Adipose tissue (tissue), 3 donors: ENCODE results near the gene ENC1. TPM values are rescaled to one million over a fixed set of nuclear protein-coding genes. Genes with fewer than 3 reads are reported as not detected.

ENCODE experiments used
- H3K27ac ChIP-seq: one replicate; pipeline ENCODE4 v1.5.1; 2013; ENCODE audit warnings: low read depth, low read length
- WGBS, 3 donors: extraction: QIAGEN DNeasy Blood & Tissue Kit; methylation state at CpG; one replicate each; pipeline ENCODE4 v1.1.7; 2013; 5-methylcytosine and 5-hydroxymethylcytosine counted together
- polyA plus RNA-seq, 3 donors: library from polyadenylated mRNA; stranded (reverse); fragments of 200-250 nt; gene quantifications; one replicate each; pipeline ENCODE4 v1.2.3, GENCODE V29; 2013
- donor health status: healthy with polysubstance abuse.
- donor health status: Bipolar disorder and iron deficiency.
- donor health status: healthy.

Gene ENC1
- polyA plus RNA-seq, 3 donors: 4.4 to 11.1 (median 5.4) TPM

DNA sequence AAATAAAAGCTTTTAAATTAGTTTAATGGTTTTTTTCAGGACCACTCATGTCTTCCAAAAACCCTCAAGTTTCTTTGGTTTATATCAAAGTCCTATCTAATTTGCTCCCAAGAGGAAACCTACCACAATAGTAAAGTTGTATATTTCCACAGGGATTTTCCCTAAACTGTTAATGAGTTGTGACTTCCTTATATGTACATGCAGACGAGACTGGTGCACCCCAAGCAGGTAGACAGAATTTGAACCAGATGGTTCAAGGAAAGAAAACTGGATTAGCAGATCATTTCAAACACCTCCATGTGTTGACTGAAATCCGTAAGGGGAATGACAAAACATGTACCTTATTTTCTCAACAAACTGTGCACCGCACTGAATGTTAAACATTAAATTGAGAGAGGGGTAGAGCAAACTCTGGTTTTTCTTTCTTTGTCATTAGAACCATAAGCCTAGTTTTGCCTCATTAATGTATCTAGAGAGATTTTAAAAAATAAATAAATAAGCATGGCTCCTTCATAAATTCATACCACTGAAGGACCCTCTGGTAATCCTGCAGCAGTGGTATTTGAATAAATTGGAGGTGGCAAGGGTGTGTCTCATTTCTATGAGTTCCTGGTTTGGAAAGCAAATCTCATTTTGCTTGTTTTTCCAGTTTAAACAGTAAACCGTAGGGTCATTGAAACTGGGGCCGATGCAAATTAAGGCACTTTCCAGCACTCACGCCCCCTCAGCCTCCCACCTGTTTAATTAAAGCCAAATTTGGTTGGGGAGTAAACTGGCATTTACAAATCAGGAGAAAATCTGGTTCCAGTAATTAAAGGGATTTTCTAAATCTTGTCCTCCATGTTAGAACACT, 51.1 kb downstream of the ENC1 start:
- no peak overlapping the region for H3K27ac ChIP-seq
- 66 to 91% (median 83%) methylated on average over 6 of the region's 6 CpGs for WGBS, 3 donors

DNA sequence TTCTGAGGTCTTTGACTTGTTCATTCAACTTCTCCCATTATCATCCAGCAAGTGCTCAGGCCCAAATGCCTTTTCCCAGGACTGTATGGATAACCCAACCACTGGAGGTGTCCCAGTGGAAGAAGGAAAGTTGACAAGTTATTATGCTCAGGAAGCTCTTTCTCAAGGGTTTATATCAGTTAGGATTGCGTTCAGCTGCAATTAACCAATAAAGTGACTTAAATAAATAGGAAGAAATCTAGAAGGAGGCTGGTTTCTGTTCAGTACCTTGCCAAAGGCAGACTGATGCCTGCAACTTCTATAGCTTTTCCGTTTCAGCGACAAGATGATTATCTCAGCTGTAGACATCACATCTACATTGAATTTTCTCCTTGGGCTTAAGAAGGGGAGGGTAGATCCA, 52.1 kb downstream of the ENC1 start:
- no peak overlapping the region for H3K27ac ChIP-seq
- WGBS, 3 donors: 83 to 89% (median 86%) methylated on average over 3 of the region's 3 CpGs

GRCh38 chr5:74587890-74588289, 52.6 kb downstream of the ENC1 start:
- H3K27ac ChIP-seq: no peak overlapping the region
- WGBS, 3 donors: 61 to 73% (median 70%) methylated on average over 2 of the region's 2 CpGs

- 57 to 86% (median 62%) methylated on average over 4 of the region's 4 CpGs for WGBS, 3 donors
- H3K27ac ChIP-seq: no peak overlapping the region
Measured at GRCh38 chr5:74587300-74587699, 53.2 kb downstream of the ENC1 start.

GRCh38 chr5:74586856-74587255, 53.7 kb downstream of the ENC1 start:
- 46 to 88% (median 80%) methylated on average over 1 of the region's 1 CpG for WGBS, 3 donors

DNA sequence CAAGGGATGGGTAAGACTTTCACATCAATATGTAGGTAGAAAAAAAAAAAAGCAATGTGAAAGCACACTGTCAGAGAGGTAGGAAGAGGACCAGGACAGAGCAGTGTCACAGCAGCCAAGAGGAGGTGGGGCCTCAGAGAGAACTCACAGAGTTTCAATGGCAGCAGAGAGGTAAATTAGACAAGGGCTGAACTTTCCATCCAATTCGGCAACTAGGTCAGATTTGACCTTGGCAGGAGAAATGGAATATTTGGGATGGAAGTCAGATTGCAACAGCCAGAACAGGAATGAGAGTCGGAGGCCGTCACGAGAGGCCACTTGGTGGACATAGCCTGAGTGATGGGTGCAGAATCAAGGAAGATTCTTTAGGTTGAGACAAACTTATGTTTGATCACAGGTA, 57.7 kb downstream of the ENC1 start:
- WGBS, 3 donors: 73 to 85% (median 76%) methylated on average over 4 of the region's 4 CpGs
- H3K27ac ChIP-seq: no peak overlapping the region

More at GRCh38 chr5:74586856-74587255, 53.7 kb downstream of the ENC1 start:
- H3K27ac ChIP-seq: no peak overlapping the region

DNA sequence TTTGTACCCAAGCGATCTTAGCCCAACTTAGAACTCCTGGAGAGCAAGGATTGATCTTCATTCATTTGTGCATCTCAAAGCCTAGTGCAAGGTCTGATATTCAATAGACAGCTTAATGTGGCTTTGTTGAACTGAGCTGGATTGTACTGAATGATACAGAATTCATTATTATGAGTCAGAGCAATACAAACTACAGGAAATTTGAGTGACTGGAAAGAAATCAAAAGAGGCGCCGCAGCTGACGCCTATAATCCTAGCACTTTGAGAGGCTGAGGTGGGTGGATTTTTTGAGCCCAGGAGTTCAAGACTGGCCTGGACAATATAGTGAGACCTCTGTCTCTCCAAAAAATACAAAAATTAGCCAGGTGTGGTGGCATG, 58.6 kb downstream of the ENC1 start:
- WGBS, 3 donors: 83 to 94% (median 92%) methylated on average over 4 of the region's 4 CpGs
- no peak overlapping the region for H3K27ac ChIP-seq

DNA sequence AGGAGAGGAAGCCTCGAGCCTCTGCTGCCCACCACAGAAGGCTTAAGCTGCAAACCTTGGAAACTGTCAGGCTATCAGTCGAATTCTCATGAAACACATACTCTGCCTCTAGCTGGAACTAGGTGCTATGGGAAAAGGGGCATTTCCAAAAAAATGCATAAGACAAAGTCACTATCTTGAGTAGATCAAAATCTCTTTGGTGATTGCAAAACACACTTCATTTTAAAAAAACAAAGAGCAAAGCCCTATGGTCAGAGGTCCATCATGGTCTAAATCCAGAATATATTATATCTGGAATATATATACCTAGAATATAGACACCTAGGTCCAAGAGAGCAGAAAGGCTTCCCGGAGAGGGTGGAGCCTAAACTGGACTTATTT, 59.8 kb downstream of the ENC1 start:
- no peak overlapping the region for H3K27ac ChIP-seq
- 59 to 95% (median 92%) methylated on average over 3 of the region's 3 CpGs for WGBS, 3 donors

DNA sequence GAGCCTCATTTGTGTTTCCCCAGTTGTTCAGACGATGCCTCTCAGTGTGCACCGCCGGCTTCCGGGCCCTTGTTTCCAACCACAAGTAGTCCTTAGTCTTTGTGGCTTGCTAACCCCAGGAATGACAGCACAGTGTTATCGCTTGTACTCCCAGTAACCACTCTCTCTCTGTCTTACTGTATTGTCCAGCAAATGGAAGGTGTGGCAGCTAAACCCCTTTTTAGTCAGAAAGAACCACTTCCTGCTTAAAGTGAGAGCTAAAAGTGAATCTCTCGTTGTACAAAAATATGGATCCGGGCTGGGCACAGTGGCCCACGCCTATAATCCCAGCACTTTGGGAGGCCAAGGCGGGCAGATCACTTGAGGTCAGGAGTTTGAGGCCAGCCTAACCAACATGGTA, 61.3 kb downstream of the ENC1 start:
- H3K27ac ChIP-seq: no peak overlapping the region
- WGBS, 3 donors: 76 to 89% (median 78%) methylated on average over 9 of the region's 9 CpGs

DNA sequence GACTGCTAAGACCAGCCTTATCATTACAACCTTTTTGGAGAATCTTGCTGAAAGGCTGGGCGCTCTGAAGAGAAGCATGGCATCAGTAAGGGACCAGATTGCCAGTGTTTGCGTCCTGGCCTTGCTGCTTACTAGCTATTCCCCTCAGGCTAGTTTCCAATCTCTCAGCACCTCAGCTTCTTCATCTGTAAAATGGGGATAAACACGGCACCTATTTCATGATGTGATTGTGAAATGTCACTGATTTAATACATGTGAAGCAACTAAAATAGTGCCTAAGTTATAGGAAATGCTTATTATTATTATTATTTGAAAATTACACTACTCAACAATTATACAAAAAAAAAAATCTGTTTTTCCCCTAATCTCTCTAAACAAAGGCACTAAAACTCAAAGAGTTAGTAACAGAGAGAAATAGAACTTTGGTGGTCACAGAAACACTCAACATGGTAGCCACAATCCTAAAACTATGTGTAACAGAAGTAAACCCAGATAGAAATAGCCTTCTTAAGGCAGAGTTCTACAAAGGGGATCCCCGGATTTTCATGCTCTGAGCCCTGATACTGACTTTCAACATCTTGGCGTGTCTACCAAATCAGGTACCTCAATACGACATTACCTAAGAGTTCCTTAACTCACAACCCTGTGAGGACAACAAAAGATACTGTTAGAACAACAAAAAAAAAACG, 62.0 kb downstream of the ENC1 start:
- H3K27ac ChIP-seq: no peak overlapping the region
- 92 to 95% (median 93%) methylated on average over 7 of the region's 7 CpGs for WGBS, 3 donors

Other genes with a start within 250 kb of the ENC1 start
- gene HEXB, start 44.5 kb upstream of the ENC1 start, polyA plus RNA-seq: 10 to 100 TPM; 47.0 to 73.6 (median 68.6) TPM
- 10 to 100 TPM in 2 of 3 donors, 1 to 10 TPM in 1; 7.8 to 13.2 (median 12.5) TPM for gene GFM2, start 126.4 kb upstream of the ENC1 start, polyA plus RNA-seq
- gene NSA2, start 126.5 kb upstream of the ENC1 start, polyA plus RNA-seq: 100 to 1,000 TPM in 2 of 3 donors, 10 to 100 TPM in 1; 72.2 to 159 (median 124) TPM
- gene FAM169A, start 225.7 kb upstream of the ENC1 start, polyA plus RNA-seq: under 1 TPM in 2 of 3 donors, not detected in 1; 0.30 to 0.39 TPM